ENCODE results near the gene PDSS2. TPM values are rescaled to one million over a fixed set of nuclear protein-coding genes. Genes with fewer than 3 reads are reported as not detected.

PDSS2 gene
- total and polyA plus RNA-seq, 2 of the 8 experiments (the other 6 are each of a cell fraction or from before 2014, with no cell fraction given): 10.7 to 16.1 TPM

DNA sequence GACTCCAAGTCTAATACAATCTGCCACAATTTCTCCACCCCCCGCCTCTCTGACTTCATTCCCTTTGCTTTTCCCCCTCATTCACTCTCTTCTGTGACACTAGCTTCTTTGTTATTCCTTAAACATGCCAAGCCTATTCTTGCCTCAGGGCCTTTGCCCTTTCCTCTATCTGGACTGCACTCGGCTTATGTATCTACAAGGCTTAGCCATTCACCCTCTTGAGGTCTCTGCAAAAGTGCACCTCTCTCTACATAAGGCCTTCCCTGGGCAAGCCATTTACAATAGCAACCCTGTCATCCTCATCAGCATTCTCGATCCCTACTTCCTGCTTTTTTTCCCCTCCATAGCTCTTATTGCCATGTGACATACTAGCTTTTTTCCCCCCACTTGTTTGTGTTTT is 168.9 kb downstream of the PDSS2 start:
- Histone ChIP-seq H3K56ac (replicated peaks; ENCODE audit: insufficient read length, low read depth, low read length) (no peak overlapping the region), H3K4me2 (ENCODE audit: insufficient read depth in 1 of 2, low read depth in 2 of 2, low read length in 2 of 2) (0 out of 4 replicates have a peak overlapping the region, but pooled peaks of 1 of the 2 experiments have one; percentile 20), H3K14ac (ENCODE audit: insufficient read length) (no peak overlapping the region), H3K9ac (replicated peaks in 1 of 4; ENCODE audit: extremely low read depth in 1 of 4, low read depth in 3 of 4, low read length in 3 of 4) (no peak overlapping the region), H3K79me2 (ENCODE audit: control insufficient read depth in 1 of 2, insufficient read depth in 2 of 2, low read length in 2 of 2) (no peaks in the 10 kb centered on the region), H3K36me3 (ENCODE audit: control insufficient read depth in 2 of 4, insufficient read depth in 4 of 4, low read length in 3 of 4) (no peaks in the 10 kb centered on the region), H2BK20ac (ENCODE audit: low read length) (no peak overlapping the region), H2BK5ac (ENCODE audit: low read depth, low read length) (no peak overlapping the region; the same call in 1 of the 2 replicates), H4K8ac (ENCODE audit: extremely low read depth, insufficient read depth, low read length) (no peak overlapping the region), H2BK15ac (ENCODE audit: low read length) (no peak overlapping the region), H3K27me3 (replicated peaks in 1 of 4; ENCODE audit: control insufficient read depth in 3 of 4, extremely low read depth in 1 of 4, insufficient read depth in 3 of 4, low read length in 3 of 4) (no peaks in the 10 kb centered on the region), H3K27ac (ENCODE audit: low read depth, low read length) (no peak overlapping the region), H4K5ac (ENCODE audit: insufficient read length, low read depth, low read length) (no peak overlapping the region), H3K79me1 (ENCODE audit: low read depth, low read length) (no peaks in the 10 kb centered on the region), H3K9me3 (ENCODE audit: insufficient read depth in 2 of 2, low read depth in 1 of 2, low read length in 1 of 2) (no peaks in the 10 kb centered on the region), H3K23ac (ENCODE audit: insufficient read length) (no peak overlapping the region), H2AFZ (ENCODE audit: low read length) (no peak overlapping the region), H3K4me1 (replicated peaks in 1 of 4; ENCODE audit: control insufficient read depth in 3 of 4, insufficient read depth in 4 of 4, low read length in 3 of 4) (peaks cover 4 to 11% (median 6%) of the 10 kb centered on the region in 4 experiments; a peak in 6 of 7 replicates), H4K91ac (replicated peaks; ENCODE audit: insufficient read length, low read length) (no peak overlapping the region), H2BK12ac (ENCODE audit: low read depth, low read length) (no peak overlapping the region), H3K4ac (replicated peaks; ENCODE audit: insufficient read length, low read depth, low read length) (no peak overlapping the region), H2BK120ac (replicated peaks; ENCODE audit: low read depth, low read length) (no peak overlapping the region), H2AK5ac (ENCODE audit: low read depth, low read length) (no peak overlapping the region), H3K23me2 (ENCODE audit: low read depth, low read length) (no peaks in the 10 kb centered on the region), H4K20me1 (replicated peaks in 1 of 2; ENCODE audit: control insufficient read depth in 1 of 2, insufficient read depth in 2 of 2, low read length in 2 of 2) (no peaks in the 10 kb centered on the region), H3K4me3 (ENCODE audit: extremely low read depth in 1 of 4, insufficient read depth in 2 of 4, low read depth in 3 of 4, low read length in 4 of 4) (no peak overlapping the region), H3K18ac (ENCODE audit: extremely low read depth, low read length) (no peak overlapping the region)
- FAIRE-seq (no peak), DNase-seq (ENCODE audit: low read depth in 1 of 2, low spot score in 2 of 2) (no peak)
- WGBS, 2 experiments (ENCODE audit: extremely low coverage in 1 of 2, insufficient coverage in 1 of 2, insufficient read length in 1 of 2, insufficient replicate concordance in 2 of 2, low coverage in 1 of 2, low lambda C conversion rate in 2 of 2, missing lambda C conversion rate in 1 of 2): 73% methylated on average over 3 of the region's 3 CpGs; no CpG with 5 or more reads in 1 of the 2 experiments
- ChIA-PET POLR2A (ENCODE audit: partially characterized antibody) (no interaction called here), CTCF (ENCODE audit: partially characterized antibody) (interaction anchor here (0.6 to 1.0 kb wide), 2 partner anchors 127 to 162 kb away, joined by 3 read pairs; no protein-coding TSS in a partner anchor)
- TF ChIP-seq TAF1 (IDR thresholded peaks at IDR 0.05; ENCODE audit: low read depth, low read length) (no peak), JUN (IDR thresholded peaks at IDR 0.05; ENCODE audit: low read depth, low read length) (no peak), POLR2AphosphoS5 (IDR thresholded peaks at IDR 0.05; ENCODE audit: low read depth, low read length) (no peak), TCF12 (IDR thresholded peaks at IDR 0.05; ENCODE audit: low read depth, low read length) (no peak), MAX (IDR thresholded peaks at IDR 0.05) (no peak), PHF8 (conservative IDR thresholded peaks at IDR 0.05; ENCODE audit: low read depth, low read length) (no peak), MAFK (IDR thresholded peaks at IDR 0.05; ENCODE audit: low read depth, low read length) (no peak), KDM1A (IDR thresholded peaks at IDR 0.05; ENCODE audit: borderline replicate concordance, low read length) (no peak), TBP (IDR thresholded peaks at IDR 0.05; ENCODE audit: low read depth, low read length) (no peak), HDAC2 (IDR thresholded peaks at IDR 0.05; ENCODE audit: borderline replicate concordance in 1 of 2, low read depth in 2 of 2, low read length in 2 of 2) (no peak), KDM4A (IDR thresholded peaks at IDR 0.05; ENCODE audit: low read depth, low read length, severe bottlenecking) (no peak), BRCA1 (IDR thresholded peaks at IDR 0.05; ENCODE audit: low read depth, low read length) (no peak)
